COLO668 (cell line): ENCODE data around the gene USP48.

ENCODE experiments used
- DNase-seq: peaks from one replicate; lab custom pipeline; 2025; ENCODE audit not compliant: unreplicated experiment; lab: John Stamatoyannopoulos, UW

USP48 gene

DNA sequence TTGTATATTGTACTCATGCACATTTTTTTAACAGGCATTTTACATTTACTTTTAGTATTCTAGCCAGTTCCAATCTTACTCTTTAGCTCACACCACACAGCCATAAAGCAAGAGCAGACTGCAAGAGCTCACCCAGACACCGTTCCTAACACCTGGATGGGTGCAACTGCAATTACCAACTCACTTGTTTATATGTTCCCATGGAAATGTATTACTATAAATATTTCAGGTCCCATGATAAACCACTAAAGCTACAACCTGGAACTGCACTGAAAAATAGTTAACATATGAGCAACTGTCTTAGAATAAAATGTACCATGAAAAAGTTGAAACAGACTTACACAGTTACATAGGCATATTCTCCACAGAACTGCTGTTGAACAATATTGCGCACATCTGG, 30.8 kb downstream of the USP48 start:
- DNase-seq = no peak

DNA sequence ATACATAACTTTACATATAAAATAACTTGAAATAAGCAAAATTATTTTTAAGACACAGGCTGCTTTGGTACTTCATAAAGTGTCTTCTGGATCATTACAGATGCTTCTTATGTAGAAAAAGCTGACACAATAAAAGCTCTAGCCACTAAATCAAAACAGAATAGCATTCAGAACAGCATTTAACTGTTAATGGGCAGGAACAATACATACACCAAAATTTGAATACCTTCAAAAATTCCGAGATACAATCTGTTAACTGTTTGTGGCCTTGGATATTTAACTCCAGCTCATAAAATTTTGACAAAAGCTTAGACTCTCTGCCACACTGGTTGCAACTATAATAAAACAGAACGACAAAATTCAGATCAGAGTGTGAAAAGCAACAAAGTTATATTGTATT, 31.7 kb downstream of the USP48 start:
- no peak for DNase-seq

DNA sequence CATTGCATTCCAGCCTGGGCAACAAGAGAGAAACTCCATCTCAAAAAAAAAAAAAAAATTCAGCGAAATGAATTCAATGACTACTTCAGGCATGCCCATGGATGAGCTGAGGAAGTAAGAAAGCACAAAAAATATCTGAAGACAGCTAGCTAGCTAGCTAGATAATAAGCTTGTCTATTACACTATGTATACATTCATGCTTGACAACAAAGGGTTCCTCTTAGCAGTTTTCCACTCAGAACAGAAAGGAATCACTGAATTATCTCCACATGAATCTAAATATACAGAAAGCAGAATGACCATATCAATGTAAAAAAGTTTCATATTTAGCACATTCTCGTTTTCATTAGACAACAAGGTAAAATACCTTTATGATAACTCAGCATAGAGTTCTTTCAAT, 32.1 kb downstream of the USP48 start:
- DNase-seq = no peak

DNA sequence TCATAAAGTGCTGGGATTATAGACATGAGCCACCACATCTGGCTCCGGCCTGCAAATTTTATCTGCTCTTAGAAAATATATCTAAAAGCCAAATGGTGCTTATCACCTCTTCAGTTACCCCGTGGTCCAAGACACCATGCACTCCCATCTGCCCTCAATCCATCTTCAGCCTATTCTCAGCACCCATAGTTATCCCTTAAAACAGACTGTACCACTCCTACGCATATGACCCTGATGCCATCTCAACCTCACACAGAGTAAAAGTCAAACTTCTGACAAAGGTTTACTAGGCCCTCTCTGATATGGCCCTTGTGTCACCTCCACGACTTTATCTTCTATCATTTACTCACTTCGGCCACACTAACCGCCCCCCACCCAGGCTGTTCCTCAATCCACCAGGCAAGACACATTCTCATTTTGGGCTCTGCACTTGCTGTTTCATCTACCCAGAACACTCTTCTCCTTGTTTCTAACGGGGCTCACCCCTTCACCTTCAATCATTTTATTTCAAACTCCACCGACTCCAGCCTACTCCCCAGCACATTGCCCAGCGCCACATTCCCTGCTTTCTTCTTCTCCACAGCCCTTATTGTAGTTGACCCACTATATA, 33.0 kb downstream of the USP48 start:
- DNase-seq = no peak

DNA sequence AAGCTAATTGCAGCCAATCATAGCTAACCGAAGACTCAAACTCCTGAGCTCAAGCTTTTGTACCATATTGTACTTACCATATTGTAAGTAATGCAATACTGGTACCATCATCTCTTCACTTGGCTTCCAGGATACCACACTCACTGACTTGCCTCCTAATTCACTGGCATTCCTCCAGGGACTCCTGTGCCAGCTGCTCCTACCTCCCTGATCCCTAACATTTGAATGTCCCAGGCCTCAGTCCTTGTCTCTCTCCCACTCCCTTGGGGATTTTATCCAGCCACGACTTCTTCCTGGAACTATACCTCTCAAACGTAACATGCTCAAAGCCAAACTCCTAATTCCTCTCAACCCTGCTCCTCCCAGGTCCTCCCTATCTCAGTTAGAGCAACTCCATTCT, 33.8 kb downstream of the USP48 start:
- DNase-seq = no peak

DNA sequence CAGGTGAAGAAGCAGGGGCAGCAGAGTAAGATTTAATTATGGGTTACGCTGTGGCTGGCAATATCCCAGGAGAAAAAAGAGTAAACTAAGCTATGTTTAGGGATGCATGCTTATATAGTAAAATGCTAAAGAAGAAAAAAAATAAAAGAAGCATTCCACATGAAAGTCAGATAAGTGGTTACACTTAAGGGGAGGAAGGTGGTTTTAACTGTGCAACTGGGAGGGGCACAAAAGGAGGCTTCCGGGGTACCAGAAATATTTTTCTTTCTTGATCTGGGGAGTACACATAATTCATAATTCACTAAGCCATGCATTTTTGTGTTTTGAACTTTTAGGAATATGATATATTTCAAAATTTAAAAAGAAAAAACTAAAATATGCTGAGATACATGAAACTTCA, 39.5 kb downstream of the USP48 start:
- no peak for DNase-seq

DNA sequence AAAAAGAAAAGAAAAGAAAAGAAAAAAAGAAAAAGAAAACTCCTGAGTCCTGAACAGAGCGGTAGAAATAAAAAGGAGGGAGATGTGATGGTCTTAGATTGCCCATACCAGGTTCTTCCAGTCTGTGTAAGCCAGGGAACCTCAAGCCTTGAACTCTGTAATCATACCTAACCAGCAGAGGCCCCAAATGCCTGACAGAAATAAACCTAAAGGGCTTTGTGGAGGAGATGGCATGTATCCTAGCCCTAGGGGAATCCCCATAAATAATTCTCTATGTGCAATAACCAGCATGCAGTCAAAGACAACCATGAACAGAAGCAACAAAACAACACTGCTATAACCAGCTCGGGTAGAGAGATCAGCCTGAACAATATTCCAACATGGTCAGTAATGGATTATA, 40.4 kb downstream of the USP48 start:
- DNase-seq = no peak

DNA sequence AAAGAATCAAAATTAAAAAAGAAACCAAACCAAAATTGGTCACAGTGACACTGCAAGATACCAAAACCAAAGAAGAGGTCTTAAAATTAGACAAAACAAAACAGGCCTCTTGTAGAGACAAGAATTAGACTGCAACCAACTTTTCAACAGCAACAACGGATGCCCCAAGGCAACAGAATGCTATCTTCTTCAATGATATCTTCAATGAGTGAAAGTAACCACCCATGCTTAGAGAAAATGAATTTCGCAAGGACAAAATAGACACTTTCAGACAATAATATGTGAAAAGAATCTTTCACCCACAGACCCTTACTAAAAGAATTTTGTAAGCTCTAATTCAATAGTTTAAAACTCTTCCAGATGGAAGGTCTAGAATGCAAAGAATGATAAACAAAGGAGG, 41.7 kb downstream of the USP48 start:
- DNase-seq = no peak

DNA sequence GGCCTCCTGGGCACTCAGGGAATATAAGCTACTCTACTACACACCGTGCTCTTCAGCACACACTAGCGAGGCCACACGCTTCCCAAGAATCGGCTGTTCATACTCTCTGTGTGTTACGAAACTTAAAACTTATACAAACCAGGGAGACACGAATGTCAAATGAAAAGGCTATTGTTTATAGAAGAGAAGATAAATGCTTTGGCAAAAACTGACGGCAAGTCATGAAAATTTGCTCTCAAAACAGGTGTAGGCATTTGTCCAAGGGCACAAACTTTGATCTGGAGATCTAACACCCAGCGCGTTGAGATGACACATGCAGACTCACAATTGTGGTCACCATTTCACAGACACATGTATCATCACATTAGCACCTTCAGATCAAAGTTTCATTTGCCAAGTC, 46.1 kb downstream of the USP48 start:
- no peak for DNase-seq

DNA sequence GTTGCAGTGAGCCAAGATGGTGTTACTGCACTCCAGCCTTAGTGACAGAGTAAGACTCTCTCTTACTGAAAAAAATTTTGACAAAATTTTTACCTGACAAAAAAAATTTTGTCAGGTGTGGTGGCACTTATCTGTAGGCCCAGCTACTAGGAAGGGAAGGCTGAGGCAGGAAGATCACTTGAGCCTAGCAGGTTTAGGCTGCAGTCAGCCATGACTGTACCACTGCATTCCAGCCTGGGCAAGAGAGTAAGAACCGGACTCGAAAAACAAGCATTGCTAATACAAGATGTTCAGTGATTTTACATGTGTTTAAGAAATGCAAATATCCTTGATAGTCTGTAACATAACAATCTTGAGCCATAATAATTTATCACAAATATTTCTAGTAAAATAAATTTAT, 46.9 kb downstream of the USP48 start:
- DNase-seq = no peak

DNA sequence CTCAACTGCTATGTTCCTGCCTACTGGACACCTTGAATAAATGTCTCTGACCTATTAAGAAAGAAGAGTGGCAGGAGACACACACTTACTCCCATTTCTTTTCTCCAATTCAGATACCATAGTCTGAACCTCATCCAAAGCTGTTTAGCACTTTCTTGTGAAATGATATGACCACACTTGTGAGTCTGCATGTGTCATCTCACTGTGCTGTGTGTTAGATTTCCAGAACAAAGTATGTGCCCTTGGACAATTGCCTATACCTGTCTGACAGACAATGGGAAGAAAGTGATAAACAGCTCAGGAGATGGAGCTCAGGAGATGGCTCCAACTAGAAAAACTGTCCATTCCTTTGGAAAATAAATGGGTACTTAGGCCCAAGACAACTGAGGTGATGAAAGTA, 48.4 kb downstream of the USP48 start:
- no peak for DNase-seq

DNA sequence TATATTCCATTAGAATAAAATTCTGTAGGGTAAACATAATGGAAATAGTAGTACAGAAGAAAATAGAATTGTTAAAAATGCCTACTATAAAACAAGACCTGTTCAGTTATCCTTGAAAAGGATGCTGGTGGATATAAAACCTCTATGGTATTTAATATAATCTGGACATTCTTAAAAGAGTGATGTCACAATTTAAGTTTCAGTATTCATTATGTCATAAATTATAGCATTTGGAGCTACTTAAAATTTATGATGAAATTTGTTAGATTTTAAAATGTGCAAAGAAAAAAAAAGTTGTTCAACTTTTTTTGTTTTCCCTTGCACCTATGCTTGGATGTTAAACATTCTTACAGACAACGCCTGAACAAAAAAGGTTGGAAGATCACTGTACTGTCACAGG, 50.3 kb downstream of the USP48 start:
- DNase-seq = no peak

DNA sequence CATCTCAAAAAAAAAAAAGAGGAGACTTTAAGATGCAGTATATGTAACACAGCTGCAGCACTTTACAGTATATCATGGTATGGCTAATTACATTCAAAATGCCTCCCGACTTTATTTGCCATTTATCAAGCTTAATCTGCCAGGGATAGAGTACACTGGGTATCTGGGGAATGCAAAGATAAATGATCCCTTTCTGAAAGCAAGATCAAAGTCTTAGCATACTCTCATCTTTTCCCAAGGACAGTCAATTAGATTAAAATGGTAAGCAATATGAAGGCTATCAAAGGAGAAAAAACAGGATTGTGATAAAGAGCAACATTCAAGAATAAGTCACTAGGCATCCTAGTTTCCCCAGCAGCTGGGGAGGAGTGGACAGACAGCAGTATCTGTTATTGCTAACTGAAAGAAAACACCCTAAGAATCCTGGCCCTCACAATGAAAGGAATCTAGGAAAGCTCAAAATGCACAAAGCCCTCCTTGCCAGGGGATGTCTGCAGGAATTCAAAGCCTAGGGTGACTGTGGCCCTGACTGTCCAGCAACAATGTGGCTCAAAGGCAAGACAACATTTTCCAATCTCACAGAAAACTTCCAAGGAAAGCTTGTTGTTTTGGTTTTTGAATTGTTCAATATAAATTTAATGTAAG, 57.1 kb downstream of the USP48 start:
- DNase-seq = no peak

DNA sequence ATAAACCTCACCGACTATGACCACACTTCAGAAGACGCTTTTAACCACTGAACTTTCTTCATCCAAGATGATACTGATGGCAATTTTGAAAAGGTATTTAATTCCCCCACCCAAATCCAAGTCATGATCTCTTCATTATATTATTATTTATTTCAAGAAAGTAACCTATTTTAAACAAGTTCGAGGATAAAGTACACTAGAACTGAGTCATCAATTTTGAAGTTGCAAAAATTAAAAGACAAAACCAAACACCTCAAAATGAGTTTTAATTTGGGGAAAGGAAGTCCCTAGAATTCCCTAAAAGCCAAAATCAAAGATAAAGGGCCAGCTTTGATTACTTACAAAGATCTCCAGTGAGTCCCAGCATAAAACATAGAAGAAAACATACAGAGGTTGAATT, 58.4 kb downstream of the USP48 start:
- no peak for DNase-seq

DNA sequence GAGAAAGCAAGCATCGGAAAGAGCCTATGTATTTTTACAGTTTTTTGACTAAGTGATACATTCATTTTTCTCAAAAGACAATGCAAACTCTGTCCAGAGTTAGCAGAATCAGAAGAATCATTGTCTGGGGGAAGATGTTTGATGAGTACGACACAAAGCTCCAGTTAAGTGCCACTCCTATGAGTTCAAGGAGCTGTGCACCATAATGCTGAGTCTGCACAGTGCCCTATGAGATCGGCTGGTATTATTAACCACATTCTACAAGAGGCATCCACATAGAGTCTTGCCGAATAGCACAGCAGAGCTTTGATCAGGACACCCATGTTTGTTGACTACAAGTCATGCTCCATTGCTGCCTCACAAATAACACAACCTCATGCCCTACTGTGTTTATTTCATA, 58.9 kb downstream of the USP48 start:
- no peak for DNase-seq

DNA sequence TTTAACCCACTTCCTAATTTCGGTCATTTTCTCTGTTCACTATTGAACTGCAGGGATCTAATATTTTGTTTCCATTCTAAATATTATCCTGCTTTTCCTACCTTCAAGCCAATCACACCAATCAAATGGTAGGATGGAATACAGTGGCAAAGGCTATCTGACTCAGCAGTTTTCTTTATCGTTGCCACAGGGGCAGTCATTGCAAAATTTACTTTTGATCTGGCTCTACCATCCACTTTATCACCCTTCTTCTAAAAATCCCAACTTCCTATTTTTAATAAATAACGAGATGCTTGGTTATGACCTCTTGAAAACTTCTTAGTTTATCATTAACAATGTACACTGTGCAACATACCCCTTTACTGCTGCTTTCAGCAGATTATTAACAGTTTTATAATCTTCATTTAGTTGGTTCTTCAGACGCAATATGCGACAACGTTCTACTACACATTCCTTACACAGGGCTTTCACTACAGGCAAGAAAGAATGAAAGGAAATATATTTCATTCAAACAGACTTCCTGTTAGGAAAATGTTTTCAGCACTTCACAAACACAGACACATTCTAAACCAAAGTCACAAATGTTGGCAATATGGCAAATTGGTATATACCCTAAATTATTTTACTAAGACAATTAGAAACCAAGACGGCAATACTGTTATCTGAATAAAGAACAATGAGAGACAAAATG, 61.5 kb downstream of the USP48 start:
- no peak for DNase-seq

DNA sequence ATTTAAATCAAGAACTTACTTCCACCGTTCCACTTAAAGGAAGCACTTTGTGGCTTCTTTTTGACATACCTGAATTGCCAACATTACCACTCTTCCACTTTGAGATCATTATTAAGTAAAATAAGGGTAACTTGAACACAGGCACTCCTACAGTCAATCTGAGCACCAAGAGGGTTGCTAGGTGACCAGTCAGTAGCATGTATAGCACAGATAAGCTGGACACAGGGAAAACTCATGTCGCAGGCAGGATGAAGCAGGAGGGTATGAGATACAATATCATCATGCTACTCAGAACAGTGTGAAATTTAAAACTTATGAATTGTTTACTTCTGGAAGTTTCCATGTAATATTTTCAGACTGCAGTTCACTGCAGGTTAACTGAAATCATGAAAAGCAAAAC, 66.8 kb downstream of the USP48 start:
- no peak for DNase-seq

DNA sequence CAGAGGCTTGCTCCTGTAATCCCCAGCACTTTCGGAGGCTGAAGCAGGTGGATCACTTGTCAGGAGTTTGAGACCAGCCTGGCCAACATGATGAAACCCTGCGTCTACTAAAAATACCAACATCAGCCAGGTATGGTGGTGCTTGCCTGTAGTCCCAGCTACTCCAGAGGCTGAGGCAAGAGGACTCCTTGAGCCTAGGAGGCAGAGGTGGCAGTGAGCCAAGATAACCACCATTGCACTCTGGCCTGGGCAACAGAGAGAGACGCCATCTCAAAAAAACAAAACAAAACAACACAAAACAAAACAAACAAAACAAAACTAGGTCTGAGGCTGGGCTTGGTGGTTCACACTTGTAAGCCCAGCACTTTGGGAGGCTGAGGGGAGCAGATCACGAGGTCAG, 75.1 kb downstream of the USP48 start:
- no peak for DNase-seq

DNA sequence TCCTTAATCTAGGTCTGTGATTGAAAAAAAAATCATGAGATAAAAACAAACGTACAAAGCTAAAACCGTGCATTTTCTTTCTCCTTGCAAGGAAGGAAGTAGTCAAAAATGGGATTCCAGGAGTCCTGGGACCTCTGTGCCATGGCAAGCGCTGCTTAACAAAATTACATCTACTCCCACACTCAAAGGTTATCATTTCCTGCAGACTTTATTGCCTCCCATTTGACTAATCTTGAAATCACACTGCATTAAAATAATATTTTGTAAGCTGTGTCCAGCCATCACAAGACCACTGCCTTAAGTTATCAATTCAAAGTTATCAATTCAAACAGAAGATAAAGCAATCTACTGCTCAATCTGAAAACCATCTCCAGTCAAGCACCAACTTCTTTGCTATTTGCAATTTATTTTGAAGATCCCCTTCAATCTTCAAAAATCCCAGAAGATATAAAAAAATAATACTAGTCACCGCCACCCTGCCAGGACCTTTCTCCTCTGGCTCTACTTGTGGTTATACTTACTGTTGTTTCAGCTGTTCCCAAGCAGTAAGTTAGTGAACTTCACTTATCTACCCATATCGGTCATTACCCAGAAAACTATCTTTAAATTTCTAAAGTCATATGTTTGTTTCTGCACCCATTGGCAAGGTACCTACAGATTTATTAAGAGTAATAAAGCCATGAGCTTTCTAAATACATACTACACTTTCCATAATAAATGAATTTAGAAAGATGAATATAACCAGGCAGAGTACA, 75.7 kb downstream of the USP48 start:
- no peak for DNase-seq

DNA sequence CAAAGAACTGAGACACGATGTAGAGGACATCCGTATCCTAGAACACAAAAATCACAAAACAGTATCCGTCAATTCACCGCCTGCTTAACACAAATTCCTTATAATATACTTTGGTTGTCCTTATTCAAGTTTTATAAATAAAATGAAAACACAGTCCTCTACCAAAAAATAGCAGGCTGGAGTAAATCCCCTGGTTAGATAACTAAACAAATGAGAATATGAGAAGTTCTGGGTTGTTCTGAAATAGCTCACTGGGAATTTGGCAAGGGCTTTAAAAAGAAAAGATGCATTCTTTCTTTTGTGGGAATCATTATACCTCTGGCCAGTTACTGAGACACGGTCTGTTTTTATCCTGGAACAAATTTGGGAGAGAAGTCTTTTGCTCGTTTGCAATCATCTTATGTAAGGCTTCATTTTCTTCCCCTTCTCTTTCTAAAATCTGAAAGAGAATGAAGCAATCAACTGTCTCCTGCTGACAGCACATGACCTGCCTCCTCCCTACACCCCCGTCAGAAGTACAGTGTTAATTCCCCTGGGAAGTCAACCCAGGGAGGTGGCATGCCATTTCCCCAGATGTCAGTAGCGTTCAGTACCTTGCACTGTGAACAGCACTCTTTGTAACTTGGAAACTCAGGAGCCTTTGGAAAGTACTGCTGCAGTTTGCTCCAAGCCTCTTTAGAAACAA, 76.7 kb downstream of the USP48 start:
- no peak for DNase-seq

DNA sequence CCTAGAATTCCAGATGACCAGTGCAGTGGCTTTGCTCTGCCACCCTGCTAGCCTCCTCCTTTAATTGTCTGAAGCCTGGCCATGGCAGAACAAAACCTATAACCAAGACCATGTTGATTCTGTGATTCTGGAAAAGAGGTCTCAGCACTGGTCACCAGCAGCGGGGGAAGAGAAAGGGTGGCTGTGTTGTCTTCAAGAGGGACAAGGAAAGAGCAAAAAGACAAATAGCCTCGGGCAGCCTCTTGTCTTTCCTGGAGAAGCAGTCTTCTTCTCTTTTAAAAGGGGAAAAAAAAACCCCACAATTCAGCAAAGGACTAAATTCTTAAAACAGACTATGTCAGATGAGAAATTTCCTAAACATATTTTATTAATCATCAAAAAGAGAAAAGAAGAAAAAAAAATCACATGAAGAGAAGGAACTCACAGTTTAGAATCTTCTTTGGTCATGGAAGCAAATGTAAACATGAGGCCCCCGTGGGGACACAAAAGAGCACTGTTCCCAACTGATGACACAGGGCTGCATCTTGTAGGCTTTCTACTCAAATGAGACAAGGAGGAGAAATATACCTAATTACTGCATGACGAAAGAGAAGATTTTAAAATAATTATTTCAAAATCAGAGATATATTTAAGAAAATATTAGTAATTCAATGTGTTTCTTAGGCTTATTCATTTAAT, 77.5 kb downstream of the USP48 start:
- no peak for DNase-seq
